MM.1S (cell line): Measurements from ENCODE around the gene WIZ.

Source experiments
- CTCF ChIP-seq: fragments of 300-600 bp; sonication (generic); IDR thresholded peaks from 2 replicates; pipeline ENCODE4 v1.5.1; 2016; ENCODE audit warnings: antibody characterized with exemption, low read length, mixed read lengths
- EZH2 ChIP-seq: fragments of 300-600 bp; sonication (generic); optimal IDR thresholded peaks from 2 replicates; pipeline ENCODE3; 2017; ENCODE audit warnings: low read depth, mild to moderate bottlenecking, antibody characterized with exemption, low read length, mixed read lengths

DNA sequence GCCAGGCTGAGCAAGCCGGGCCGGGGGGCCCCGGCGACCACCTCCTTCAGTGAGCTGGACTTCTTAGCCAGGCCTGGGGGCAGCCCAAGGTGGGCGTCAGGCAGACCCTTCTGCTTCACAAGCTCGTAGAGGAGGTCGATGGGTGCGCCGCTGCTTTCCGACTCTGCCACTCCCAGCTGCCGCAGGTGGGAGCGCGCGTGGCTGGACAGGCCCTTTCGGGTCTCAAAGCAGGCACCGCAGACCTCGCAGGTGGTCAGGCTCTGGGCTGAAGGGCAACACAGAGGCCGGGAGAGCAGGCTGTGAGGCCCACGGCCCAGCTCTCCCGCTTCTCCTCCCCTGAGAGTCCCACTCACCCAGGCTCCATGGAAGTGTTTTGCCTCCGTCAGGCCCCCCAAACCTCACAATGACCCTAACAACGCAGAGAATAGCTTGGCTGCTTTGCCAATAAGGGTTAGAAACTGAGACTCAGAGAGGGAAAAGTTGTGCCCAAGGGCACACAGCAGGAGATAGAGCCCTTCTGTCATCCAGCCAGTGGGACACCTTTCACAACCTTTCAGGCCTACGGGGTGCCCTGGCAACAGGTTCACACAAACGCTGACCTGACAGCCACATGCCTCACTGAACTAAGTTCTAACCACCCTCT, 19.8 kb downstream of the WIZ start:
- no peak for TF ChIP-seq EZH2
- no peak for TF ChIP-seq CTCF
